DOHH2 (cell line): ENCODE results near the gene UFSP1.

ENCODE experiments used
- H3F3A ChIP-seq: fragments of 200-600 bp; sonication (generic), shearing (Covaris generic); 2 replicates; pipeline ENCODE4 v1.6.0; 2016; ENCODE audit warnings: antibody characterized with exemption, mild to moderate bottlenecking; ENCODE audit not compliant: control insufficient read depth, insufficient read depth
- H3K27ac ChIP-seq: fragments of 200-600 bp; sonication (generic); 2 replicates; pipeline ENCODE4 v1.5.1; 2014; ENCODE audit warnings: low read depth, mild to moderate bottlenecking, low read length, moderate library complexity
- H3K27me3 ChIP-seq: fragments of 200-600 bp; sonication (generic); 2 replicates; pipeline ENCODE4 v1.6.1; 2014; ENCODE audit warnings: mild to moderate bottlenecking, low read length, mixed read lengths; ENCODE audit not compliant: control insufficient read depth
- H3K36me3 ChIP-seq: fragments of 200-600 bp; sonication (generic); 2 replicates; pipeline ENCODE4 v1.6.1; 2014; ENCODE audit warnings: mild to moderate bottlenecking, low read length, moderate library complexity, mixed read lengths; ENCODE audit not compliant: control insufficient read depth
- H3K4me1 ChIP-seq: fragments of 200-600 bp; sonication (generic); 2 replicates; pipeline ENCODE4 v1.6.1; 2014; ENCODE audit warnings: mild to moderate bottlenecking, low read length, mixed read lengths; ENCODE audit not compliant: control insufficient read depth
- H3K4me2 ChIP-seq: fragments of 200-600 bp; sonication (generic); 2 replicates; pipeline ENCODE4 v1.6.0; 2014; ENCODE audit warnings: mild to moderate bottlenecking, low read length, moderate library complexity
- H3K4me3 ChIP-seq: fragments of 200-600 bp; sonication (generic); 2 replicates; pipeline ENCODE4 v1.5.1; 2014; ENCODE audit warnings: mild to moderate bottlenecking, low read length, mixed read lengths
- H3K79me2 ChIP-seq: fragments of 200-600 bp; sonication (generic); 2 replicates; pipeline ENCODE4 v1.6.1; 2014; ENCODE audit warnings: mild to moderate bottlenecking, low read length, mixed read lengths; ENCODE audit not compliant: control insufficient read depth
- H3K9me2 ChIP-seq: fragments of 200-600 bp; sonication (generic); replicated peaks from 2 replicates; pipeline ENCODE4 v1.6.1; 2014; ENCODE audit warnings: mild to moderate bottlenecking, low read length, mixed read lengths; ENCODE audit not compliant: control insufficient read depth
- H3K9me3 ChIP-seq: fragments of 200-600 bp; sonication (generic); 2 replicates; pipeline ENCODE4 v1.6.1; 2014; ENCODE audit warnings: antibody characterized with exemption, low read length, mixed read lengths; ENCODE audit not compliant: control insufficient read depth, insufficient read depth
- H4K20me1 ChIP-seq: fragments of 200-600 bp; sonication (generic); 2 replicates; pipeline ENCODE4 v1.6.0; 2014; ENCODE audit warnings: low read depth, mild to moderate bottlenecking, antibody characterized with exemption, low read length, moderate library complexity; ENCODE audit not compliant: control insufficient read depth, insufficient read depth
- CTCF ChIP-seq: fragments of 200-600 bp; sonication (generic); IDR thresholded peaks from one replicate; pipeline ENCODE4 v1.5.1; 2014; ENCODE audit warnings: antibody characterized with exemption, mild to moderate bottlenecking, low read depth, low read length; ENCODE audit not compliant: poor library complexity, severe bottlenecking
- EZH2phosphoT487 ChIP-seq: fragments of 200-600 bp; sonication (generic); IDR thresholded peaks from 2 replicates; pipeline ENCODE4 v1.6.1; 2017; ENCODE audit warnings: borderline replicate concordance, mild to moderate bottlenecking, antibody characterized with exemption, low read length, moderate library complexity, mixed read lengths

The UFSP1 gene

GRCh38 chr7:100865372-100865911, 24.1 kb downstream of the UFSP1 start:
- Histone ChIP-seq H3K4me3 (no peak overlapping the region), H3K36me3 (peaks cover 33% of the 10 kb centered on the region)
- TF ChIP-seq EZH2phosphoT487 (no peak), CTCF (peak; percentile 11)

GRCh38 chr7:100864263-100864845, 25.2 kb downstream of the UFSP1 start:
- H3K4me3 ChIP-seq, result no peak overlapping the region
- no peaks in the 10 kb centered on the region for H3K9me3 ChIP-seq
- H3F3A ChIP-seq, result 0 out of 2 replicates have a peak, but pooled peaks cover 4% of the 10 kb centered on the region
- TF ChIP-seq EZH2phosphoT487 (no peak), CTCF (no peak)
- no peak overlapping the region for H3K27ac ChIP-seq
- H3K4me2 ChIP-seq, result no peak overlapping the region
- H3K27me3 ChIP-seq, result no peaks in the 10 kb centered on the region
- H4K20me1 ChIP-seq, result no peaks in the 10 kb centered on the region
- peaks cover 41% of the 10 kb centered on the region for H3K4me1 ChIP-seq
- peaks cover 30% of the 10 kb centered on the region for H3K79me2 ChIP-seq
- H3K36me3 ChIP-seq, result peaks cover 34% of the 10 kb centered on the region
- H3K9me2 ChIP-seq, result no peaks in the 10 kb centered on the region

More at GRCh38 chr7:100865372-100865911, 24.1 kb downstream of the UFSP1 start:
- Histone ChIP-seq H3F3A (0 out of 2 replicates have a peak, but pooled peaks cover 4% of the 10 kb centered on the region), H3K9me3 (no peaks in the 10 kb centered on the region), H4K20me1 (no peaks in the 10 kb centered on the region), H3K27ac (no peak overlapping the region), H3K9me2 (no peaks in the 10 kb centered on the region), H3K27me3 (no peaks in the 10 kb centered on the region), H3K4me2 (0 out of 2 replicates have a peak overlapping the region, but pooled peaks have one; percentile 86), H3K4me1 (peaks cover 42% of the 10 kb centered on the region), H3K79me2 (peaks cover 36% of the 10 kb centered on the region)

GRCh38 chr7:100863406-100863950, 26.0 kb downstream of the UFSP1 start:
- H3K36me3 ChIP-seq, result peaks cover 28% of the 10 kb centered on the region
- no peaks in the 10 kb centered on the region for H3K9me2 ChIP-seq
- no peak overlapping the region for H3K27ac ChIP-seq
- no peaks in the 10 kb centered on the region for H3K9me3 ChIP-seq
- H3K4me3 ChIP-seq, result no peak overlapping the region
- H3K4me1 ChIP-seq, result peaks cover 33% of the 10 kb centered on the region
- no peaks in the 10 kb centered on the region for H3K27me3 ChIP-seq
- H3K79me2 ChIP-seq, result peaks cover 21% of the 10 kb centered on the region
- H3F3A ChIP-seq, result 0 out of 2 replicates have a peak, but pooled peaks cover 4% of the 10 kb centered on the region
- no peaks in the 10 kb centered on the region for H4K20me1 ChIP-seq
- no peak overlapping the region for H3K4me2 ChIP-seq
- no peak for TF ChIP-seq CTCF
- TF ChIP-seq EZH2phosphoT487, result no peak
